ENCODE measurements around the gene PRCC.

GRCh38 chr1:156811168-156811567 lies 43.8 kb downstream of the PRCC start:
- TF ChIP-seq CTCF (conservative IDR thresholded peaks at IDR 0.05; ENCODE audit: low read depth, low read length) (no peak), EZH2 (IDR thresholded peaks at IDR 0.05; ENCODE audit: low read length, unreplicated experiment) (no peak)
